Urothelium cell line (cell line): ENCODE results near the gene TIMM17A.

ENCODE experiments used
- DNase-seq: peaks from one replicate; pipeline ENCODE4 v3.0.0; 2011; ENCODE audit warnings: low spot score, mixed read lengths
- FAIRE-seq: peaks from 2 replicates; lab custom pipeline; 2011; peaks lifted over from hg19 to GRCh38; lab: Jason Lieb, UNC

The TIMM17A gene

GRCh38 chr1:201955009-201955728, at the start of gene TIMM17A:
TIMM17A (plus strand) TSS chr1:201955503; CDS start chr1:201955527, 24 bp downstream.
- peak; percentile 96 for FAIRE-seq
- DNase-seq: peak; percentile 98

DNA sequence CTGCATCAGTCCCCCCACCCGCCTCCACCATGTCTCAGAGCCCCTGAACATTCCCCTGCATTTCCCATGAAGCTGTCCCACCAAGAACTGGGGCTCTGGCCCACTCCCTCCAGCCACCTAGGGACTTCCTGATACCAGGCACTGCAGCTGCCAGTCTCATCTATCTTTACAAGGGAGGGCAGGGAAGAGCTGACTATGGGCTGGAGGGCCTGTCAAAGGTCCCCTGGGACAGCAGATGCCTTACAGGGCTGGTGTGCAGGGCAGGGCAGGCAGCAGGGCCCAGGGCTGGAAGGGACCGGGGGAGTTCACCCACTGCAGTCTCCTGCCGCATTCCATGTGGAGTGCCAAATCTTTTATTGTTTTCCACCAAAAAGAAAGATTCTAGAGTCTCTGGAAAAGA, 49.0 kb upstream of the TIMM17A start:
- FAIRE-seq: no peak
- no peak for DNase-seq

- FAIRE-seq: no peak
Observed at GRCh38 chr1:201907621-201908020, 47.7 kb upstream of the TIMM17A start.

DNA sequence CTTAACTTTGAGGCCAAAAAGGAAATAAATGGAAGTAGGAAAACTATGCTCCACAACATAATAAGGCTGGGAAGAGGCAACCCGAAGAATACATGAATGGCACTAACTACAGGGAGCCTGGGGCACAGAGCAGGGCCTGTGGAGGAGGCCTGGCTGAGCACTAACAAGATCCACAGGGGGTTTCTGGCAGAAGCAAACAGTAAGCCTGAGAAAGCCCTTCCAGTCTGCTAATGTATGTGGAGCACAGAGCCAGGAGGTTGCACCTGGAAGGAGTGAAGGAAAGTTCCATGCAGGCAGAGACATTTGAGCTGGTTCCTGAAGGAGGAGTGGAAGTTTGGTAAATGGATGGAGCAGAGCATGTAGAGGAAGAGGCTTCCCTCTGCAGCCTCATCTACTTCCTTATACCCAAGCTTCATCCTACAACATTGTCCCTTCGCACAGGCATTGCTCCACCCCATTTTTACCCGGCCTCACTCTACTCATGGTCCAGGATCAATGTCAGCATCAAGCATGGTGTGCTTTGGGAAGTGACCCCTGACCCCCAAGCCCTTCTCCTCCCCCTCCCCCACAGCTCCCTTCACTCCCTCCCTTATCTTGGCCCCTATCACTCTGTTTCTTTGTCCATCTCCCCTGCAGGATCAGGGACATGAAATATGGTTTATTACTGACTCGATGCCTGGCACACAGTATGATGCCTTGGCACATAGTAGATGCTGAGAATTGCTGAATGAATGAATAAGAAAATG, 43.3 kb upstream of the TIMM17A start:
- no peak for DNase-seq
- FAIRE-seq: peak; percentile 9

More at GRCh38 chr1:201907621-201908020, 47.7 kb upstream of the TIMM17A start:
- DNase-seq: no peak

DNA sequence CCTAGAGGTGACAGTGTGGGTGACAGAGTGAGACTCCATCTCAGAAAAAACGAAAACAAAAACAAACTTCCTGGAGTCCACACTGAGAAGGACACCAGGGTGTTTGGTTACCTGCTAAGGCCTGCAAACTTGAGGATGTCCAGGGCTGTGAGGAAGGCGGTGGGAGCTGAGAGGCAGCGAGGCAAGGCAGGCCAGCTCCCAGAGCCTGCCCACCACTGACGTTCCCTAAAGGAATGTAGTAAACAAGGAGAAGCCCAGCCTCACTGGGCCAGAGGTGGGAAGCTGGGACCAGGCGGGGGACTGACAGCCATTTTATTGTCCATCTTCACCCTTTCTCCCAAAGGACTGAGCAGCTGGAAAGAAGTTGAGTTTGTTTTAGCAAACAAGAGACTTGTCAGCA, 42.5 kb upstream of the TIMM17A start:
- DNase-seq (no peak), FAIRE-seq (no peak)

- DNase-seq (no peak), FAIRE-seq (no peak)
Observed at GRCh38 chr1:201914456-201915235, 40.7 kb upstream of the TIMM17A start.

- DNase-seq: peak; percentile 75
- no peak for FAIRE-seq
Observed at GRCh38 chr1:201916649-201917249, 38.6 kb upstream of the TIMM17A start.

DNA sequence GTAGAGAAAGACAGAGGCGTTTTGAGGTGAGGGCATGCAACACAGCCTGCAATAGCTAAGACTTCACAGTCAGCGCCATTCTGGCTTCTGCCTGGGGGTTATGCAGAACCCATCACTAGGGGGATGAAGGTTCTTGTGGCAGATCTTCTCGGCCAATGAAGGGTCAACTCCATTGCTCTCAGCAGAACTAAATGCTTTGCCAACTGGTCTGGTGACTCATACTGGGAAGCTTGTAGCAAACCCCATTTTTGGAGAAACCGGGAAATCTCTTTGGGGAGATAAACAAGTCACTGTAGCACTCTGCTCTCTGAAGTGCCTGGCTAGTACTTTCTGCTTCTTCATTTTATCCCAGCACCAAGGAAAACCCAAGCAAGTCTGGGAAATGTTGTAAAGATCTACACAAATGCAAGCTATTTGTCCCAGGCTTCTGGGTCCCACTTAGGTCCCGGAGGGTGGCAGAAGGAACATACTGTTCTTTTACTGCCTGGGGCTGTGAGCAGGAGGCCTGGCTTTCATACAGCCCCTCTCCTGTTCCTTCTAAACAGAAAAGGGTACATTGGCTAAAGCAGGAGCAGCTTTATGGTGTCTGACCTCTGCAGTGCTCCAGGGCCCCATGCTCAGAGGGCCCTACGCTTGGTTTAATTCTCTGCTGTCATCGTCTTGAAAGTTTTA, 37.8 kb upstream of the TIMM17A start:
- DNase-seq (no peak), FAIRE-seq (no peak)

GRCh38 chr1:201918343-201918742, 37.0 kb upstream of the TIMM17A start:
- DNase-seq: no peak
- FAIRE-seq: no peak

- no peak for DNase-seq
- FAIRE-seq: no peak
Observed at GRCh38 chr1:201921952-201922558, 33.2 kb upstream of the TIMM17A start.

- DNase-seq (no peak), FAIRE-seq (no peak)
Observed at GRCh38 chr1:201925301-201925567, 30.1 kb upstream of the TIMM17A start.

- no peak for FAIRE-seq
- no peak for DNase-seq
Observed at GRCh38 chr1:201925981-201926645, 29.2 kb upstream of the TIMM17A start.

- FAIRE-seq: no peak
Observed at GRCh38 chr1:201928266-201928665, 27.0 kb upstream of the TIMM17A start.

DNA sequence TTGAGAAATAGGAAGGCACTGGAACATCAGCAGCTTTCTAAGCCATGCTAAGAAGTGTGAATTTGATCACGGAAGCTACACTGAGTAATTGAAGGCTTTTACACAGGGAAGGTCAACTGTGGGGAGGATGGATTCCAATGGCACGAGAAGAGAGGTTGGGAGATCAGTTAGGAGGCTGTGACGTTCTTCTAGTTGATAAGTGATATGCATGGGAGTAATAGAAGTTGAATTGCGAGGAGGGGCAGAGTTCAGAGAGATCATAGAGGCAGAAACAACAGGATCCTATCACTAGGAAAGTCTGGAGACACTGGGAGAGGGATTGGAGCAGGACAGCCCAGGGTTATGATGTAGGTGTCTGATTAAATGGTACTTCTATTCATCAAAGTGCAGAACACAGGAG, 25.2 kb upstream of the TIMM17A start:
- FAIRE-seq (no peak), DNase-seq (no peak)

More at GRCh38 chr1:201928266-201928665, 27.0 kb upstream of the TIMM17A start:
- no peak for DNase-seq

- FAIRE-seq: no peak
- no peak for DNase-seq
Observed at GRCh38 chr1:201930803-201931202, 24.5 kb upstream of the TIMM17A start.

- no peak for DNase-seq
- FAIRE-seq: no peak
Observed at GRCh38 chr1:201933840-201934430, 21.4 kb upstream of the TIMM17A start.

DNA sequence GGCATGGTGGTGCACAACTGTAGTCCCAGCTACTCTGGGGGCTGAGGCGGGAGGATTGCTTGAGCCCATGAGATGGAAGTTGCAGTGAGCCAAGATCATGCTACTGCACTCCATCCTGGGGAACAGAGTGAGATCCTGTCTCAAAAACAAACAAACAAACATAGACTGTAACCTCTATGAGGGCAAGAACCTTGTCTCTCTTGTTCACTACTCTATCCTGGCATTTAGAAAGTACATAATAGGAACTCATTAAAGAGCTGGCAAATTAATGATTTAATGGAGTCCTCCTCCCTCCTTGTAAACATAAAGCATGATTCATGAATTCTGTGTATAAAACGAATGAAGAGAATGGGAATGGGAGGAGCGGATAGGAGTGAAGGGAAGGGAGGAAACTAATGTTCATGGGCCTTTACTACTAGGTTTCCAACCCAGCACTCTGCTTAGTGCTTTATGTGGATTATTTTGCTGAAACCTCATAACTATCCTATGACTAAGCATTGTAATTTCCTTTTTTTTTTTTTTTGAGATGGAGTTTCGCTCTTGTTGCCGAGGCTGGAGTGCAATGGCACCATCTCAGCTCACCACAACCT, 17.6 kb upstream of the TIMM17A start:
- DNase-seq: peak; percentile 31
- FAIRE-seq: no peak

GRCh38 chr1:201938440-201939035, 16.8 kb upstream of the TIMM17A start:
- FAIRE-seq (no peak), DNase-seq (no peak)

DNA sequence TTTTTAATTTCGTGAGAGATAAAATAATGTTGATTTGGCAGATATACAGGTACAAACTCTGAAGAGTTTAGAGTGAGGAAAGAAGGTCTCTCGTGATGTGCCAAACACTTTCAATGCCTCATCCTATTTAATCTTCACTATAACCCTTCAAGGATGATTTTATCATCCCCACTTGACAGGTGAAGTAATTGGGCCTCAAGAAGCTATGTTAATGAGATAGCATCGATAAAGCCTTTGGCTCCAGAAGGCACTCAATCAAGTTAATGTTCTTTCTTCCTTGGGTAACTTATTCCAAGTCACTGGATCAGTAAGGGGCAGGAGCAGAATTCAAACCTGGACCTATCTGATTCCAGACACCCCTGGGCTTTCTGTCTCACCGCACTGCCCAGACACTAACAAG, 16.2 kb upstream of the TIMM17A start:
- DNase-seq (no peak), FAIRE-seq (no peak)
